ENCODE measurements around the gene GAL3ST2. TPM values are rescaled to one million over a fixed set of nuclear protein-coding genes. Genes with fewer than 3 reads are reported as not detected.
A peak's percentile ranks its signal among the peaks of the same experiment; 100 is the strongest.
"Not testable (repeated sequence)": the region's sequence is repeated elsewhere in the genome, so short reads cannot be mapped to it uniquely, and the experiment has no call there.

Gene GAL3ST2
- total RNA-seq, 6 experiments from 2014 or later = 0.17 to 0.26 (median 0.23) TPM; not detected in 2

- Mint-ChIP-seq H3K36me3 (ENCODE audit: low read depth) (peaks cover 4% of the 10 kb centered on the region; the same call in 1 of the 2 replicates), H3K27me3 (ENCODE audit: insufficient read depth) (no peaks in the 10 kb centered on the region; the same call in 1 of the 2 replicates), H3K4me1 (ENCODE audit: low read depth) (peaks cover 28% of the 10 kb centered on the region), H3K4me3 (no peak overlapping the region), H3K9me3 (no peaks in the 10 kb centered on the region), H3K27ac (no peak overlapping the region)
- no peak for TF ChIP-seq CTCF (IDR thresholded peaks at IDR 0.05)
- no peak for DNase-seq
These were observed 38.5 kb upstream of the GAL3ST2 start for GRCh38 chr2:241738040-241738686.

- Mint-ChIP-seq H3K27ac (no peak overlapping the region), H3K9me3 (no peaks in the 10 kb centered on the region), H3K27me3 (ENCODE audit: insufficient read depth) (no peaks in the 10 kb centered on the region; the same call in 1 of the 2 replicates), H3K4me1 (ENCODE audit: low read depth) (peaks cover 28% of the 10 kb centered on the region), H3K36me3 (ENCODE audit: low read depth) (peaks cover 4% of the 10 kb centered on the region; the same call in 1 of the 2 replicates), H3K4me3 (no peak overlapping the region)
- no peak for DNase-seq
- TF ChIP-seq CTCF (IDR thresholded peaks at IDR 0.05) = no peak
These were observed 37.4 kb upstream of the GAL3ST2 start for GRCh38 chr2:241739177-241739576.

GRCh38 chr2:241739651-241740050 is 37.0 kb upstream of the GAL3ST2 start:
- H3K27me3 Mint-ChIP-seq (ENCODE audit: insufficient read depth) = no peaks in the 10 kb centered on the region; the same call in 1 of the 2 replicates
- H3K4me1 Mint-ChIP-seq (ENCODE audit: low read depth) = peaks cover 28% of the 10 kb centered on the region
- peak; percentile 51 for DNase-seq
- peaks cover 4% of the 10 kb centered on the region; the same call in 1 of the 2 replicates for H3K36me3 Mint-ChIP-seq (ENCODE audit: low read depth)
- H3K27ac Mint-ChIP-seq = peak overlapping the region; percentile 40; the same call in 1 of the 2 replicates
- no peak overlapping the region for H3K4me3 Mint-ChIP-seq
- H3K9me3 Mint-ChIP-seq = no peaks in the 10 kb centered on the region
- no peak for TF ChIP-seq CTCF (IDR thresholded peaks at IDR 0.05)

- peaks cover 3% of the 10 kb centered on the region; the same call in 1 of the 2 replicates for H3K9me3 Mint-ChIP-seq
- no peak for TF ChIP-seq CTCF (IDR thresholded peaks at IDR 0.05)
- H3K27me3 Mint-ChIP-seq (ENCODE audit: insufficient read depth) = no peaks in the 10 kb centered on the region; the same call in 1 of the 2 replicates
- no peak overlapping the region for H3K27ac Mint-ChIP-seq
- peaks cover 28% of the 10 kb centered on the region for H3K4me1 Mint-ChIP-seq (ENCODE audit: low read depth)
- DNase-seq = no peak
- peaks cover 17% of the 10 kb centered on the region for H3K36me3 Mint-ChIP-seq (ENCODE audit: low read depth)
- H3K4me3 Mint-ChIP-seq = no peak overlapping the region
These were observed 35.6 kb upstream of the GAL3ST2 start for GRCh38 chr2:241741016-241741415.

GRCh38 chr2:241742320-241742939 is 34.2 kb upstream of the GAL3ST2 start:
- TF ChIP-seq CTCF (IDR thresholded peaks at IDR 0.05) = no peak

GRCh38 chr2:241743008-241743407 is 33.6 kb upstream of the GAL3ST2 start:
- peaks cover 22% of the 10 kb centered on the region for H3K4me1 Mint-ChIP-seq (ENCODE audit: low read depth)
- not testable (repeated sequence) for H3K4me3 Mint-ChIP-seq; H3K27me3 Mint-ChIP-seq (ENCODE audit: insufficient read depth); H3K27ac Mint-ChIP-seq; H3K9me3 Mint-ChIP-seq; DNase-seq
- peaks cover 21% of the 10 kb centered on the region for H3K36me3 Mint-ChIP-seq (ENCODE audit: low read depth)

More at GRCh38 chr2:241742320-241742939, 34.2 kb upstream of the GAL3ST2 start:
- peaks cover 21% of the 10 kb centered on the region for H3K36me3 Mint-ChIP-seq (ENCODE audit: low read depth)
- peaks cover 22% of the 10 kb centered on the region for H3K4me1 Mint-ChIP-seq (ENCODE audit: low read depth)
- no peak for DNase-seq
- H3K9me3 Mint-ChIP-seq = peaks cover 5% of the 10 kb centered on the region; the same call in 1 of the 2 replicates
- H3K27me3 Mint-ChIP-seq (ENCODE audit: insufficient read depth) = no peaks in the 10 kb centered on the region; the same call in 1 of the 2 replicates
- H3K27ac Mint-ChIP-seq = no peak overlapping the region
- H3K4me3 Mint-ChIP-seq = no peak overlapping the region

Data from HFFc6 (cell line).